GM12892 (cell line): Measurements from ENCODE around the gene TOM1.

Experiments used
- POLR2A ChIP-seq: IDR thresholded peaks from 2 replicates; pipeline ENCODE4 v1.6.1; 2011; ENCODE audit warnings: low read depth, low read length, control low read depth
- POLR2AphosphoS5 ChIP-seq: IDR thresholded peaks from 2 replicates; pipeline ENCODE4 v1.6.1; 2011; ENCODE audit warnings: low read depth, low read length, control low read depth
- TAF1 ChIP-seq: IDR thresholded peaks from 2 replicates; pipeline ENCODE4 v1.6.1; 2011; ENCODE audit warnings: low read depth, mild to moderate bottlenecking, control low read depth, low read length, borderline replicate concordance

GRCh38 chr22:35381424-35382009 lies 81.8 kb downstream of the TOM1 start:
- TF ChIP-seq POLR2A (no peak), TAF1 (no peak), POLR2AphosphoS5 (no peak)
